Measurements from ENCODE around the gene SETMAR.

DNA sequence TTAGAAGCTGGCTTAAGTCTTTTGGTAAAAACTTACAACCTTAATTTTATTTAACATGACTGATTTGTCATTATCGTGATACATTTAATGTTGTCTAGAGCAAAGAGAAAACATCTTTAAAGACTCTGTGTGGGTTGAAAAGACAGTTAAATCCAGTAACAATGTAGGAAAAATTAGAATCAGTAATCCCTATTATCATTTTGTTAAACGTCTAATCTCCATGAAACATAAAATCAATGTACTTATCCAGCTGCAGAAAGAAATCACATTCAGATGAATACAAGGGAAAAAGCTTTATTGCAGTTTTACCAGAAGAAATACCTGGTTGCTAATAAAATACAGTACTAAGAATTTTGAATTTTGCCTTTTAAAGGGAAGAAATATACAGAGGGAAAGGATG lies 21.2 kb upstream of the SETMAR start:
- TF ChIP-seq, protein P1, sequence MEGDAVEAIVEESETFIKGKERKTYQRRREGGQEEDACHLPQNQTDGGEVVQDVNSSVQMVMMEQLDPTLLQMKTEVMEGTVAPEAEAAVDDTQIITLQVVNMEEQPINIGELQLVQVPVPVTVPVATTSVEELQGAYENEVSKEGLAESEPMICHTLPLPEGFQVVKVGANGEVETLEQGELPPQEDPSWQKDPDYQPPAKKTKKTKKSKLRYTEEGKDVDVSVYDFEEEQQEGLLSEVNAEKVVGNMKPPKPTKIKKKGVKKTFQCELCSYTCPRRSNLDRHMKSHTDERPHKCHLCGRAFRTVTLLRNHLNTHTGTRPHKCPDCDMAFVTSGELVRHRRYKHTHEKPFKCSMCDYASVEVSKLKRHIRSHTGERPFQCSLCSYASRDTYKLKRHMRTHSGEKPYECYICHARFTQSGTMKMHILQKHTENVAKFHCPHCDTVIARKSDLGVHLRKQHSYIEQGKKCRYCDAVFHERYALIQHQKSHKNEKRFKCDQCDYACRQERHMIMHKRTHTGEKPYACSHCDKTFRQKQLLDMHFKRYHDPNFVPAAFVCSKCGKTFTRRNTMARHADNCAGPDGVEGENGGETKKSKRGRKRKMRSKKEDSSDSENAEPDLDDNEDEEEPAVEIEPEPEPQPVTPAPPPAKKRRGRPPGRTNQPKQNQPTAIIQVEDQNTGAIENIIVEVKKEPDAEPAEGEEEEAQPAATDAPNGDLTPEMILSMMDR (IDR thresholded peaks at IDR 0.05): no peak
- TF ChIP-seq YY1 (IDR thresholded peaks at IDR 0.05; ENCODE audit: low read depth) (no peak), POLR2AphosphoS5 (IDR thresholded peaks at IDR 0.05; ENCODE audit: low read depth, low read length) (no peak), TAF1 (IDR thresholded peaks at IDR 0.05; ENCODE audit: borderline replicate concordance, low read depth, low read length) (no peak), SMC3 (IDR thresholded peaks at IDR 0.05; ENCODE audit: low read depth, low read length) (no peak), JUND (IDR thresholded peaks at IDR 0.05) (no peak), FOSL2 (IDR thresholded peaks at IDR 0.05; ENCODE audit: borderline replicate concordance, low read depth) (no peak), FOXJ3 (CRISPR knock-in tag; IDR thresholded peaks at IDR 0.05) (no peak), FOXM1 (IDR thresholded peaks at IDR 0.05; ENCODE audit: low read depth) (no peak), RCOR1 (IDR thresholded peaks at IDR 0.05; ENCODE audit: low read length) (no peak), NRF1 (IDR thresholded peaks at IDR 0.05; ENCODE audit: low read depth, low read length) (no peak)

Measured in SK-N-SH (cell line).